Suppressor macrophage treated with lipopolysaccharide for 4 hours (primary cell): ENCODE results near the gene C16orf78.

Experiments
- DNase-seq: peaks from one replicate; pipeline ENCODE4 v3.0.0-alpha.2; 2020

The C16orf78 gene

DNA sequence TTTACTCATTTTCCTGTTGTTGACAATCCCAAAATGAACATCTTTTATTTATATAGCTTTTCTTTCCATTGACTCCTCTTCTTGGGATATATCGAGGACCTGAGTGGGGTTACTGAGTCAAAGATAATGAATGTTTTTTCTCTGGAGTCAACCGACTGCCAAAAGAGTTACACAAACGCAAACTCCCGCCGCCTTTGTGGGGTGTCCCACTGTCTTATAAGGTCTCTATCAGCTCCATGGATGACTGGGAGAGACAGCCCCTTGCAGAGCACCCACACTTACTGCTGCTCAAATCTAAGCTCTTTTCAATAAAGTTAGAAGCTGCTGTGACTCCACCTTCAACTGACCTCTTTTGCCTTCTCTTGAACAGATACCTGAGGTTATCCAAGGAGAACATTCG lies 25.2 kb downstream of the C16orf78 start:
- no peak for DNase-seq

DNA sequence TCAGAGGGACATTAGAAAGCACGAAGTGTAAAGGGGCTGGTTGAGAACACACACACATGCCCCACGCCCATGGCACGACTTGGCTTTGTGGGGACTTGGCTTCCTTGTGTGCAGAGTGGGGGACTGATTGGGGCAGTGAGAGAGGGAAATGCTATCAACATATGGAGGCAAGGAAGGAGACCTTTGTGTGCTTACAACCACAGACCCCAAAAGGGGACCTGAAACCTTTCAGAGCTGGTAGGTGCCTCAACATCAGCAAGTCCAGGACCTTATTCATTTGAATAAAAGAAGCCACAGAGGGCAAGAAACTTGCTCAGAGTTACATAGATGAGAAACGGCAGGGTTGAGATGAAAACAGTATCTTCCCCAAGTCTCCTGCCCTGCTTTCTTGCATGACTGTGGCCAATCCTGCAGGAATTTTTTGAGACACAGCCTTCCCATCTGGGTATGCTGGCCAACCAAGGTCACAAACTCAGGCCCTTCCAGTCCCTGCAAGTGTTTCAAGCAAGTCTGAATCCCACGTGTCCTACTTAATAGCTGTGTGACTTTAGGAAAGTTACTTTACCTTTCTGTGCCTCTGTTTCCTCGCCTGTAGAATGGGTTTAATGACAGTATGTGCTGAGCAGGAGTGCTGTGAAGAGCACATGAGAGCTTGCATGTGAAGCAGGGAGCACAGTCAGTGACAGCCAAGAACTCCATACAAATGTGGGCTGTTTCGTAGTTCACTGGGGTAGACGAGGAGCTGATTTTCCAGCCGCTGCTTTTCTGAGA lies 26.2 kb downstream of the C16orf78 start:
- no peak for DNase-seq

DNA sequence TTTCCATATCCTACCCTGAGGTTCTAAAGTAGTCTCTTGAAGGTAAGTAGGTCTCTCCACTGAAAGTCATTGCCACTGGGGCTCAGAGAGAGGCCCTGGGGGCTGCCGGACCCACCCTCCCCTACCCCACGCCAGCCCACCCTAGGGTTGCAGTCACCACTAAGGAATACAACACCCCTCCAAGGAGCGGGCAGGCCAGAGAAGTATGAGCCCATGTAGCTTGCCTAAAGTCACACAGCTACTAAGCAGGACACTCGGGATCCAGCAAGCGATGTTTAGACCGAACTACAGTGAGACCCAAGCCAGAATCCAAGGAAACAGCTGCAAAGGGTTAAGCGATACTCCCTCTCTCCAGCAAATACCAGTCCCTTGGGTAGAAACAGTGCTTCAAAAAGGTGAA lies 27.0 kb downstream of the C16orf78 start:
- DNase-seq = no peak

DNA sequence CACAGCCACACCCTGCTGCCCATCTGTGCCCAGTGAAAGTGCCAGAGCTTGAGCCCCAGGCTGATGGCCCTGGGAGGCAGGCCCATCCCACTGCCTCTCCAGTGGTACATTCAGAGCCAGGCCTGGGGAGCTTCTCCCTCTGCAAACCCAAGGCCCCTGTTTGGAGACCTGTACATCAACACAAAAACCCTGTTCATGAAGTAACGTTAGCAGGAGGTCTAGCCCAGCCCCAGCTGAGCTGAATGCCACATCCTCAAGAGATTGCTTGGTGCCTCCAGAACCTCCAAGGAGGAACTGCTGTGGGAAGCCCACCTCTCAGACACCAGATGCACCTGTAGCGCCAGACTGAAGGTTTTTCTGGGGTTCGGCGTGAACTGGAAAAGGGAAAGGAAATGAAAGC lies 31.5 kb downstream of the C16orf78 start:
- DNase-seq = no peak

DNA sequence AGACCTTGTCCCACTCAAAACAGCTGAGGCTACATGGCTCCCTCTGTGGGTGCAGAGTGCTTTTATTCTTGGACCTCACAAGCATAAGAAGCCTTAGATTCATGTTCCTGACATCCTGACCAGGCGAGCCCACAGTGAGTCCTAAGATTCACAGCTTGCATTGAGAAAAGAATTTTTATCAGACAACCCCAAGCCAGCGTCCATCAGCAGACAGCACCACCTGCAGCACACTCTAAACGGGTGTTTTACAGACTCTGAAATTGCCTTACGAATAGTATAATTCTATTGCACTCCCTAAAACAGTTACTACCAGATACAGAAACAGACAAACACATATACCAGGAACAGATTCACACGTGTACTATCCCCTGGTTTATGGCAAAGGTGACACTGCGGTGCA lies 31.9 kb downstream of the C16orf78 start:
- DNase-seq = no peak

DNA sequence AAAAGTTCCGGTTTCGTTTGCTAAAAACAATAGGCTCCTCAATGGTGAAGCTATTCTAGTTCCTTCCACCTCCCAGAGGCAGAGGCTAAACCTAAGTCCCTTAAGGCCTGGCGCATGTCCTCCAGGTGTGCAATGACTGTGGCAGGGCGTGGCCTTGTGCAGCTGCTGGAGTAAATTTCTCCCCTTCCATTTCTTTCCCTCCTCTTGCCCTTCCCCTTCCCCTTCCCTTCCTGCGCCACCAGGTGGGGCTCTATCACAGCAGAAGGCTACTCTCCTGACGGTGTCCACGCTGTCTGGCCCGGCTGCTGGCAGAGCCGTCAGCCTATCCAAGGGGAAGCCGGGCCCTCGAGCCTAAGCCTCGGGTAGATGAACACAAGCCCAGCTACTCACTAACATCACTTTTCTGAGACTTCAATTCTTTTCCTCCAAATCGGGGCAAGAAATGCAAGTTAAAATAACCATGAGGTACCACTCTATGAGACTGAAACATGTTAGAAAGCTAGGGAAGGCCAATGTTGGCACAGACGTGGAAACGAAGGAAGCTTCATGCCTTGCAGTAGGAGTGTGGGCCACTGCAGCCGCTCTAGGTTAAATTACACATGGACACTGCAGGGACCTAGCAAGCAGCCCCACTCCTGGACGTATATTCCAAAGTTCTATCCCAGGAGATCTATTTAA lies 34.4 kb downstream of the C16orf78 start:
- DNase-seq = peak; percentile 69

DNA sequence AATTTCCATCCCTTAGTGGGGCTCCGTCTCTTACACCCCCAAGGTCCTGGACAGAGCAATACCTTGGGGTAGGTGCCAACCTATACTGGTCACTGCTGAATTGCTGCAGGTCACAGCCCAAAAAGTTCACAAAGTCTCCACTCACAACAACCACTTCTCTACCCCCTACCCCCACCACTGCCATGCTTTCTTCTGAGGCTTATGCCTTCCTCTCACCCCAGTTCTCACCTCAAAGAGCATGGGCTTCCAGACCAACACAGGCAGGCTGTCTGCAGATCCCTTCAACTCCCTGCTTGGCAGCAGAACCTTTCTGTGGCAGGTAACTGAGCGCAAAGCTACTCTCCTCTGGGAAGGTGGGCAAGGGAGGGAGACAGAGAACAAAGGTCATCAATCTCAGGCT lies 35.5 kb downstream of the C16orf78 start:
- DNase-seq = no peak

DNA sequence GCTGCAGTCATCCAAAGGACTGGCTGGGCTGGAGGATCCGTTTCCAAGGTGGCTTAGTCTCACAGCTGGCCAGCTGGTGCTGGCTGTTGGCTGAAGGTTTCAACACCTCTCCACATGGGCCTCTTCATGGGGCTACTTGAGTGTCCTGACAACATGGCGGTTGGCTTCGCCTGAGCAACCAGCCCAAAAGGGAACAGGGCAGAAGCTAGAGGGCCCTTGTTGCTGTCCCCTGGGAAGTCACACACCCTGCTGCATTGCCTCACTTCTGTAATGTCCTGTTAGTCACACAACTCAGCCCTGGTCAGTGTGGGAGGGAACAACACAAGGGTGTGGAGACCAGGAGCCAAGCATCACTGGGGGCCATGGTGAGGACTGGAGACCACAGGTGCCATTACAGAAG lies 36.6 kb downstream of the C16orf78 start:
- DNase-seq = no peak

DNA sequence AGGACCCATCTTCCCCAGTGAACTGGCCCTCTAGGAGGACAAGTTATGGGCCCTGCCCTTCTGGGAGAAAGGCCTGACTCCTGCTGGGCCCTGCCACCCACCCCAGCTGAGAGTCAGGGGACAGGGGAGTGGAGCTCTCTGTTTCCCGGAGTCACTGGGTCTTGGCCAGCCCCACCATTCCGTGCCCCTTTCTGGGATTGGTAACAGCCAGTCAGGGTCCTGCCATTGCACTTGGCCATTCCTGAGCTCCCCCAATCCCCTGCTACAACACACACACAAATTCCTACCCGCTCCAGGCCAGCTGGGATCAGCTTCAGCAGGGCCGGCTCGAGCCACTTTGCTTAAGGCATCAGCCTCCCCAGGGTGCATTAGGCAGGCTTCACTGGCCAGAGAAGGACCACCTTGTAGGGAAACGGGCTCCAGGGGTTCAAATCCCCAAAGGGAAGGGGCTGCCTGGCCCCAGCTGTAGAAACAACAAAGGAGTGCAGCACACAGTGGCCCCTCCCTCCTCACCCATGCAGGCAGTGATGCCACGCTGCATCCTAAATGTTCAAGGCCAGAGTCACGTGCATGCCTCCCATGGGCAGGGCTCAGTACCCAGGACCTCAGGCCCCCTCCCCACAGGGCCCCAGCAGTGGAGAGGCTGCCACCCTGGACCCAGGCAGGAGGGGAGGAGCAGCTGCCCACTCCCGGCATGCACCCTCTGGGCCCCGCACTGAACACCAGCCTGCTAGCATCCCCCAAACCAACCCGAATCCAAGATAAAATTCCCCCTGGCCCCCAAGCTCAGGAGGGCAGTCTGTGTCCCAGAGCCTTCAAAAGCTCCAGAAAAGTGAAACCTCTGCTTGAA lies 37.7 kb downstream of the C16orf78 start:
- DNase-seq = no peak

DNA sequence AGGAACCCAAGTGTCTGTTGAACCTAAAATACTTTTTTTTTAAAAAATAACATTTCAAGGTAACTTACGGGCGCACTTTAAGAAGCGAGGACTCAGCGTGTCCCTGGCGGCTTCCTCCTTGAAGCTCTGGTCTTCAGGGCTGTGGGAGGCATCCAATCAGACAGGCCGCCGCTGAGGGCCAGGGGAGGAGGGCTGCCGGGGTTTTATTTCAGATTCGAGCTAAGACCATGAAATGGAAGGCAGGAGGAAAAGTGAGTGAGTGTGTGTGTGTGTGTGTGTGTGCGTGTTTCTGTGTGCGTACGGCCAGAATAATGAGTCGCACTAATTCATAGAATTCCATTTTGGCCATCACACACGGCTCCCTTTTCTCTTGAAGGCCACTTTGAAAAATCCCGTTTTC lies 41.1 kb downstream of the C16orf78 start:
- DNase-seq = no peak

DNA sequence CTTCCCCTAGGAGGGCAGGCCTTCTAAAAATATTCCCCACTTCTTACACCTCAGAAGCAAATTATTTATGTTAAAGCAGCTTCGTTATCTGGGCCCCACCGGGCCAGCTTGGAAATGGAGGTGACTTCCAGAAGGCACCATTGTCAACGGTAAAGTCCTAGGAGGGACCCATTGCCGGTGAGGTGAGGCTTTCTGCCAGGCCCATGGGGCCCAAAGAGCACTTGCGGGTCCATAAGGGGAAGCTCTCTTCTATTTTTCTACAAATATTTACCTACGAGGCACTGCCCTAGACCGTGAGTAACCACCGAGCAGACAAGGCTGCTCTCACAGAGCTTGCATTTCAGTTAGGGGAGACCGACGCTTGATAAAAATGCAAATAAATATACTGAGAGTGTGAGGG lies 41.5 kb downstream of the C16orf78 start:
- no peak for DNase-seq

DNA sequence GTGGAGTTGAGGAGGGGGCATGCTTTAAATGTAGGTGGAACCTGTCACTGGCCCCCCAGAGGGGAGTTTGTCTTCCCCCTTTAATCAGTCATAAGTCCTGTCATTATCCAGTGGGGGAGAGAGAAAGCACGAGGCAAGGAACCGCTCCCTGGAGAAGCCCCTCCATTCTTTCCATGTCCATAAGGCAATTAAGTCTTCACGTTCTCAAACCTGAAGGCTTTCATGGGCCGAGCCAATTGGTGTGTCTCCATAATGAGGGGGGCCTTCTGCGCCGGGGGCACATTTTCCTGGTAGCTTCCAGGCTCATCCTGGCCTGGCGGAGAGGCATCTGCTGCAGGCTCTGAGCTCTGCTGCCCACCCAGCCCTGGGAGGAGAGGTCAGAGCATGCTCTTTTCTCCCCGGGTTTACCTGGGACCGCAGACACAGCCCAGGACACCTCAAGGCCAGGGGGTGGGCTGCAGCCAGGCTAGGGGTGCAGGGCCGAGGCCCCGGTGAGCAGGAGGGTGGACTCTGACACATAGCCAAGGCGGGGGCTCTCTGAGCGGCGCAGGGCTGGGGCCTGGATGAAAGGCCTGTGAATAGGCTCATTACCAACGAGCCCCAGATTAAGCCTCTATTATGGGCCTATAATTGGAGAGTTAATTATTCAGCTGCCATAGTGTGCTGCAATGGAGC lies 42.5 kb downstream of the C16orf78 start:
- DNase-seq = no peak

DNA sequence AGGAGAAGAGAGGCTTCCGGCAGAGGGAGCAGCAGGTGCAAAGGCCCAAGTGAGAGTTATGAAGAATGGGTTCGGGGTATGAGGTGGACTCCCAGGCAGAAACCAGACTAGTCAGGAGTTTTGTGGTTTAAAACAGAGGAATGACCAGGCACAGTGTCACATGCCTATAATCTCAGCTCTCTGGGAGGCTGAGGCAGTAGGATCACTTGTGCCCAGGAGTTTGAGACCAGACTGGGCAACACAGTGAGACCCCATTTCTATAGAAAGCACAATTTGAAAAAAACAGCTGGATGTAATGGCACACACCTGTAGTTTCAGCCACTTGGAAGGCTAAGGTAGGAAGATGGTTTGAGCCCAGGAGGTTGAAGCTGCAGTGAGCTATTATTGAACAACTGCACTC lies 43.8 kb downstream of the C16orf78 start:
- no peak for DNase-seq

DNA sequence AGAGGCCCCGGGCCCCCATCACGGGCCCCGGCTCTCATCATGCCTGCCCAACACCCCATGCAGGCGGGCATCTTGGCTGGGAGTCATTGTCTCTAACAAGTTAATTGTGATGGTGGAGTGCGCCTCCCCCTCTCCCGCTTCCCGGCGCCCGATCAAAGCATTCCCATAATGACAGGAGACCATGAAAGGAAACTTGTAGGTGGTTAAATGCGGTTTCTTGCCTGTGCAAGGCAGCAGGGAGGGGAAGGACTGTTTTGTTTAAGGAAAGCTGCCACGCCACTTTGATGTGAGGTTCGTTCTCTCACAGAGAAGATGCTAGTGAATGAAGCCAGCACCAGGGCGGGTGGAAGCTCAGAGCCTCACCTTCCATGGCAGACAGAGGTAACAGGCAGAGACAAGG lies 45.4 kb downstream of the C16orf78 start:
- no peak for DNase-seq

DNA sequence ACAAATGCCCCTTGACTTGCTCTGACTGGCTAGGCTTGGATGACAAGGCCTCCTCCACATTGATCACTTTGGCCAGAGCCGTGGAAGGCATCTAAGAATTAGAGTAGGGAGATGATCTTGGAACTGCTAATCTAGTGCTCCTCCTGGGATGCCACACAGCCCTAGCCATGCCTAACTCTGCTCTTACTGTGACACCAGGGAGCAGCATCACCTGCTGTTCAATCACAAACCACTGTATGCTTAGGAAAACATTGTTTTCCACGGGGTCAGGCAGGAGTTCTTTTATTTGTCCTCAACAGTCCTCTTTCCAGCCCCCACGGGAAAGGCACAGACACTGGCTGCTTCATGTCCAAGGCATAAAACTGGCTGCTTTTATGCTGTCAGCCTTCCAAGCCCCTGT lies 46.3 kb downstream of the C16orf78 start:
- no peak for DNase-seq

DNA sequence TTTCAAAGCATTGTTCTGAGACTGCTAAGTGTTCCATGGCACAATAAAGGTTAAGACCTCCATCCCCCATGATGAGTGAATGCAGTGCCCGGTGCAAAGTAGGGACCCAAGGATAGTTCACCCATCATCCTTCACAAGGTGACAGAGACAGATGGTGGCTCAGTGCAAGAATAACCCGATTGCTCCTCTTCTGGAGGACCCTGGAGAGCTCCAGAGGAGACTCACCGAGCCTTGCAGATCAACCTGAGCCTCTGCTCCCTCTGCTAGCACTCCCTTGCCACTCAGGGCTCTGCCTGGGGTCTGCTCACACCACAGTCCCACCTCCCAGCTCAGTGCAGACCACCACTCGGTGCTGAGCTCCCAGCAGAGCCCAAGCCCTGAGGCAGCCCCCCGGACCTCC lies 49.3 kb downstream of the C16orf78 start:
- no peak for DNase-seq

DNA sequence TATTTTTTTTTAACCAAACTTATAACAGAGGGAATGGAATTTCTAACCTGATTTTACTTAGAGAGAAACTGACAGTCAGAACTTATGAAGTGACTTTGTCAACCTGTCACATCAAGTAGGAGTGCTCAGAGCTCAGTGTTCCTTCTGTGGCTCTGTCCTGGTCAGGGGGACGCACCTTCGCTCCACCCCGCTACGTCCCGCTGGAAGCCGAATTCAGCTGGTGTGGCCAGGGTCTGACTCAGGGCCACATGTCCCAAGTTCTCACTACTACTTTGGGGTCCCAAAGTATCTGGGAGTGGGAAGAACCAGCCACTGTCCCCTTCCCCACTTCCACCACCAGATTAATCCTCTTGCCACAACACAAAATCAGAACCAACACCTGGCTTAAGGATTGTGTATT lies 51.4 kb downstream of the C16orf78 start:
- no peak for DNase-seq

DNA sequence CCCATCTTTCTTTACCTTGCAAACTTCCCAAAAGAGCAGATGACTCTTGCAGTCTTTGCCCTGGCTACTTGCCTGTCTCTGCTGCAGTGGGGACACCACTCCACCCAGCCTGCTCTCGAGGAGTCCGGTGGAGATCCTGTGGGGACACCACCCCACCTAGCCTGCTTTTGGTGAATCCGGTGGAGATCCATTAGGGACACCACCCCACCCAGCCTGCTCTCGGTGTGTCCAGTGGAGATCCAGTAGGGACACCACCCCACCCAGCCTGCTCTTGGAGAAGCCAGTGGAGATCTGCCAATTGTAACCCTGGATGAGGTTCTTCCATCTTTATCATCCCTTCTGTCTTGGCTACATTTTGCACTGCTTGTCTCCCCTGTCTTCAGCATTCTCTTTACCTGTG lies 54.2 kb downstream of the C16orf78 start:
- no peak for DNase-seq

DNA sequence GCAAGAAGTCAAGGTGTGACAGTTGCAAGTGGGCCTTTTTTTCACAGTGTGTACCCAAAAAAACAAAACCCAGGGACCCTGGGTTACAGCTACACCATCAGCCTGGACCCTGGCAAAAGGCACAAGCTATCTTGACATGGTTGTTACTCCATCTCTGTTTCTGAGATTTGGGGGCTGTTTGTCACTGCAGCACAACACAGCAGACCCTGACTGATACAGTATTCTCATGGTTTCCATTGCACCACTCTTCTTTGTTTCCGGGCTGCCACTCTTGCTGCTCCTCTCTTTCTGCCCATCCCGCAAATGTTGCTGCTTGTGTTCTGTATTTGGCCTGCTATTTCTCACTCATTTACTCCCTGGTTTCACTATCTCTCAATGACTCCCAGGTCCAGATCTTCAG lies 55.2 kb downstream of the C16orf78 start:
- DNase-seq = no peak

DNA sequence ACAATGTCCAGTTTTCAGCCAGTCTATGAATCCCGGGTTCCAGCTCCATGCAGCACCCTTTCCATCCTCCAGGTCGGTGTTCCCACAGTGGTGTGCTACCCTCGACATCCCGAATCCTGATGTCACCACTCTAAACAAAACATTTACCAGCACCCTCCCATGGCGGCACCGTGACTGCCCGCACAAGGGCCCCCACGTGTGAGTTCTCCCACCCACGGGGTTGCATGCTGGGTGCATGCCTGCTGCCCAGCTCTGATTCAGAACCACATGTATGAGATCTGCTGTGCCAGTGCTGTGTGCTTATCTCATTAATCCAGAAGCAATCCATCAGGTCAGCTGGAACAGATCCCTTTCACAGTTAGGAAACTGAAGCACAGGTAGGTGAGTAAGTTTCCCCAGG lies 57.4 kb downstream of the C16orf78 start:
- DNase-seq = no peak

DNA sequence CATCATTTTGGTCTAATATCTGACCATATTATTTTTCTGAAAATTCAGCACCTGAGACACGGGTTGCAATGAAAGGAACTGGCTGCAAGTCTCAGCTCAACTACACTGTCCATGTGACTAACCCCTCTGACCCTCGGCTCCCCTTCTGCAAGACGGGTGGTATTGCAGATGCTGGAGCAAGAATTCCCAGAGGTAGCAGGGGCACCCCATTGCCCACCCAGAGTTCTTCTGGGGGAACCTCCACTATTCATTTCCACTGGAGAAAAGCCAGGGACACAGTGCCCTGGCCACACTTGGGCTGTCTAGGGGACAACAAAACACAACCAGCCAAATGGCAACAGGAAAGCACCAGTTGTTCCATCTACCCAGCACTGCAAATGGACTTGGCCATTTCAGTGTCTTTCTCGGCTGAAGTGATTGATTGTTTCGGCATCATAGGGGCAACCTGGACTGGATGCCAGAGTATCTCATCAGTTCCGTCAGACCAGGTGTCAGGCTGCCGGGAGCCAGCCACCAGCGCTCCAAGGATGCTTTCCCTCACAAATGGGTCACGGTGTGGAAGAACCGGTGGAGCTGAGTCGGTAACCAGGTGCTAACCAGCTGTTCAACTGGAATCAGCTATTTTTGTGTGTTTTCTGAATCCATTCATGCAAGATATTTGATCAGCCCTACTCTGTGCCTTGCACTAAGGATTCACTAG lies 58.1 kb downstream of the C16orf78 start:
- DNase-seq = no peak

DNA sequence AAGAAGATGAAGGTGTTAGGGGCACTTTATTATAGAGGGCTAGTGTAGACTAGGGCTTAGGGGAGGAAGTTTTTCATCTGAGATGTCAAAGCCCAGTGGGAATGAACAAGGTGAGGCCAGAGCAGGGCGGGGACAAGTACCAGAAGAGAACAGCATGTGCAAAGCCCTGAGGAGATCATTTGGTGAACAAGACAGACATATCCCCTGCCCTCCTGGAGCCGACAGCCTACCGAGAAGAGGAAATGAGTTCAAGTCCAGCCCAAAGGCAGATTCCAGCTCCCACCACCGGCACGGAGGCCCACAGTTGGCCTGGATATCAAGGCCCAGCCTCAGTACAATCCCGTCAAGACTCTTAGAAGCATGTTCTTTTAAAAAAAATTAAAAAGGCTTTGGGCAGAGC lies 61.1 kb downstream of the C16orf78 start:
- DNase-seq = no peak

DNA sequence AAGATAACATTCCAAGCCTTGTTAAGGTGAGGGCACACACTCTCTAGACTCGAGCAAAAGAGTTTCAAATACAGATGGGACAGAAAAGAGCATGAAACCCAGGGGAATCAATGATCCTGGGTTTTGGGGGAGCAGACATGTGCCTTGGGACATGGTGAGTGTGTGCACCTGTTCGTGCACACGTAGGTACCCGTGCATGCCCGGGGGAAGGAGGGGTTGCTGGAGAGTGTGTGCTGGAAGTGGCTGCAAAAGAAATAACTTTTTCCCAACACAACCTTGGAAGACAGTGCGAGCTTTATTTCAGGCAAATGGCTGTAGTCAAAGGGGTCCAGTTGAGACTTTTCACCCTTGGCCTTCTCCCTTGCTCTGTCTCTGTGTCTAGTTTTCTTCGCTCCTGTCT lies 62.6 kb downstream of the C16orf78 start:
- no peak for DNase-seq
